HUES48 (cell line): Measurements from ENCODE around the gene ZFYVE21.

ENCODE experiments used
- H3K27ac ChIP-seq: one replicate; pipeline ENCODE4 v1.7.0; 2013; ENCODE audit warnings: low read depth, low read length, inconsistent platforms
- H3K27me3 ChIP-seq: 2 replicates; pipeline ENCODE4 v1.6.1; 2013; ENCODE audit warnings: mild to moderate bottlenecking, low read length; ENCODE audit not compliant: control insufficient read depth, insufficient read depth
- H3K36me3 ChIP-seq: 2 replicates; pipeline ENCODE4 v1.6.1; 2013; ENCODE audit warnings: low read length; ENCODE audit not compliant: control insufficient read depth, insufficient read depth
- H3K4me1 ChIP-seq: 2 replicates; pipeline ENCODE4 v1.6.1; 2013; ENCODE audit warnings: mild to moderate bottlenecking, low read length; ENCODE audit not compliant: control insufficient read depth, insufficient read depth
- H3K4me3 ChIP-seq: 2 replicates; pipeline ENCODE4 v1.5.1; 2013; ENCODE audit warnings: mild to moderate bottlenecking, low read depth, low read length
- H3K9ac ChIP-seq: 2 replicates; pipeline ENCODE4 v1.6.1; 2013; ENCODE audit warnings: mild to moderate bottlenecking, low read depth, low read length, moderate library complexity
- H3K9me3 ChIP-seq: 2 replicates; pipeline ENCODE4 v1.6.1; 2013; ENCODE audit warnings: low read length; ENCODE audit not compliant: control insufficient read depth, insufficient read depth

Gene ZFYVE21

DNA sequence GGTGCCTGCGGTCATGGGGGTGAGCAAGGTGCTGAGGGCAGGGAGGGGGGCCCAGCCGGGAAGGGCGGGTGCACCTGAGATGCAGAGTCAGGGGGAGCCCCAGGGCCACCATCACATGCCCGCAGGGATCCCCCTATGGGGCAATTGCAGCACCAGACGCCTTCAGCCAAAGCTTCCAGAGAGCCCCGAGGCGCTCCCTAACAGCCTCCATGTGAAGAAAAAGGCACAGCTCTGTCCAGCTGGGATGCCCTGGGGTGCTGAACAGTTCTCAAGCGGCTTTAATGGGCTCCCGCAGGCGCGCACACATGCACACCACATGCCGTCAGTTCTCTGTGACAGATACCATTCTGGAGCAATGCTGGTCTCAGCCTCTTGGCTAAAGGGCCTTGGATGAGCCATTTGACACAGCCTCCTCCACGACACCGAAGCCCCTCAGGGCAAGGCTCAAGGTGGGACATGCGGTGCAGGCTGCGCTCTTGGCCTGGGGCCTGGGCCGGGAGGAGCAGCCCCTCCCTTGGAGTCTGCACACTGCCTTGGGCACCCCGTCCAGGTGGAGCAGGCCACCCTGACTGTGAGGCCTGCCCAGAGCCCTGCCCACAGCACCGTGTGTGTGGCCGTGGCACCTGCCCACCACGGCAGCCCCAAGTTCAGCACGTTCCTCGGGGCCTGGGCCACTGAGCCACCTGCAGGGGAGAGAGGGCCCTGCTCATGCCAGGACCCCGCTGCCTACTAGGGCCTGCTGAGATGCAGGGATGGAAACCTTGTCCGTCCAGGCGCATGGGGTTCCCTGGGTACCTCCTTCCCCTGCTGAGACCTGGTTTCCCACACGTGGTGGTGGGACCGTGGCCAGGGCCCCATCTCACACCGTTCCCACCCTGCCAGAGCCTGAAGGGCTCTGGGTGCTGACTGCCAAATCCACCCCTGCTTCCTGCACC lies 8.0 kb upstream of the ZFYVE21 start:
- Histone ChIP-seq H3K9ac (no peak overlapping the region), H3K27me3 (no peaks in the 10 kb centered on the region), H3K4me3 (no peak overlapping the region), H3K9me3 (no peaks in the 10 kb centered on the region), H3K36me3 (peaks cover 82% of the 10 kb centered on the region), H3K4me1 (peaks cover 7% of the 10 kb centered on the region; the same call in 1 of the 2 replicates), H3K27ac (no peak overlapping the region)

GRCh38 chr14:103708750-103709187 lies 6.8 kb upstream of the ZFYVE21 start:
- Histone ChIP-seq H3K4me1 (peaks cover 7% of the 10 kb centered on the region; the same call in 1 of the 2 replicates), H3K27ac (no peak overlapping the region), H3K9ac (no peak overlapping the region), H3K4me3 (no peak overlapping the region), H3K36me3 (peaks cover 70% of the 10 kb centered on the region), H3K9me3 (no peaks in the 10 kb centered on the region), H3K27me3 (no peaks in the 10 kb centered on the region)

- no peaks in the 10 kb centered on the region for H3K9me3 ChIP-seq
- H3K36me3 ChIP-seq, result peaks cover 63% of the 10 kb centered on the region
- H3K4me3 ChIP-seq, result no peak overlapping the region
- H3K27me3 ChIP-seq, result no peaks in the 10 kb centered on the region
- H3K9ac ChIP-seq, result no peak overlapping the region
- no peak overlapping the region for H3K27ac ChIP-seq
- H3K4me1 ChIP-seq, result peaks cover 7% of the 10 kb centered on the region; the same call in 1 of the 2 replicates
These were observed 5.8 kb upstream of the ZFYVE21 start for GRCh38 chr14:103709814-103710213.

GRCh38 chr14:103710771-103711377 lies 4.7 kb upstream of the ZFYVE21 start:
- Histone ChIP-seq H3K4me3 (no peak overlapping the region), H3K36me3 (peaks cover 54% of the 10 kb centered on the region), H3K9me3 (no peaks in the 10 kb centered on the region), H3K27ac (no peak overlapping the region), H3K4me1 (peaks cover 7% of the 10 kb centered on the region; the same call in 1 of the 2 replicates), H3K27me3 (no peaks in the 10 kb centered on the region), H3K9ac (no peak overlapping the region)

- no peak overlapping the region for H3K9ac ChIP-seq
- no peak overlapping the region for H3K27ac ChIP-seq
- H3K4me1 ChIP-seq, result peaks cover 8% of the 10 kb centered on the region; the same call in 1 of the 2 replicates
- no peaks in the 10 kb centered on the region for H3K27me3 ChIP-seq
- H3K9me3 ChIP-seq, result no peaks in the 10 kb centered on the region
- no peak overlapping the region for H3K4me3 ChIP-seq
- H3K36me3 ChIP-seq, result peaks cover 45% of the 10 kb centered on the region
These were observed 3.8 kb upstream of the ZFYVE21 start for GRCh38 chr14:103711516-103712431.

- H3K9ac ChIP-seq, result no peak overlapping the region
- H3K27ac ChIP-seq, result no peak overlapping the region
- H3K9me3 ChIP-seq, result no peaks in the 10 kb centered on the region
- no peak overlapping the region for H3K4me3 ChIP-seq
- peaks cover 11% of the 10 kb centered on the region; the same call in 1 of the 2 replicates for H3K4me1 ChIP-seq
- no peaks in the 10 kb centered on the region for H3K27me3 ChIP-seq
- H3K36me3 ChIP-seq, result peaks cover 35% of the 10 kb centered on the region
These were observed 2.9 kb upstream of the ZFYVE21 start for GRCh38 chr14:103712633-103713247.

- no peak overlapping the region for H3K4me3 ChIP-seq
- no peak overlapping the region for H3K9ac ChIP-seq
- H3K4me1 ChIP-seq, result peaks cover 11% of the 10 kb centered on the region; the same call in 1 of the 2 replicates
- no peak overlapping the region for H3K27ac ChIP-seq
- H3K27me3 ChIP-seq, result no peaks in the 10 kb centered on the region
- peaks cover 28% of the 10 kb centered on the region for H3K36me3 ChIP-seq
- H3K9me3 ChIP-seq, result no peaks in the 10 kb centered on the region
These were observed 2.1 kb upstream of the ZFYVE21 start for GRCh38 chr14:103713304-103714062.

- peaks cover 11% of the 10 kb centered on the region; the same call in 1 of the 2 replicates for H3K4me1 ChIP-seq
- H3K9me3 ChIP-seq, result no peaks in the 10 kb centered on the region
- H3K36me3 ChIP-seq, result peaks cover 21% of the 10 kb centered on the region
- peak overlapping the region; percentile 81 for H3K4me3 ChIP-seq
- peak overlapping the region; percentile 88; the same call in 1 of the 2 replicates for H3K9ac ChIP-seq
- H3K27ac ChIP-seq, result no peak overlapping the region
- H3K27me3 ChIP-seq, result no peaks in the 10 kb centered on the region
These were observed 1.4 kb upstream of the ZFYVE21 start for GRCh38 chr14:103714063-103714724.

- no peaks in the 10 kb centered on the region for H3K27me3 ChIP-seq
- peaks cover 5% of the 10 kb centered on the region; the same call in 1 of the 2 replicates for H3K4me1 ChIP-seq
- H3K9me3 ChIP-seq, result no peaks in the 10 kb centered on the region
- H3K27ac ChIP-seq, result no peak overlapping the region
- H3K4me3 ChIP-seq, result peak overlapping the region; percentile 73
- peak overlapping the region; percentile 39; the same call in 1 of the 2 replicates for H3K9ac ChIP-seq
- H3K36me3 ChIP-seq, result peaks cover 4% of the 10 kb centered on the region
These were observed 636 bp downstream of the ZFYVE21 start for GRCh38 chr14:103716091-103716801.
